GM18867 (cell line): ENCODE data around the gene ADRM1.

Experiments used
- ATAC-seq: cut with Tn5 transposase; IDR thresholded peaks from one replicate; pipeline ENCODE4 v1.9.1; 2021; ENCODE audit warnings: mild to moderate bottlenecking, moderate library complexity; ENCODE audit not compliant: unreplicated experiment

Gene ADRM1

DNA sequence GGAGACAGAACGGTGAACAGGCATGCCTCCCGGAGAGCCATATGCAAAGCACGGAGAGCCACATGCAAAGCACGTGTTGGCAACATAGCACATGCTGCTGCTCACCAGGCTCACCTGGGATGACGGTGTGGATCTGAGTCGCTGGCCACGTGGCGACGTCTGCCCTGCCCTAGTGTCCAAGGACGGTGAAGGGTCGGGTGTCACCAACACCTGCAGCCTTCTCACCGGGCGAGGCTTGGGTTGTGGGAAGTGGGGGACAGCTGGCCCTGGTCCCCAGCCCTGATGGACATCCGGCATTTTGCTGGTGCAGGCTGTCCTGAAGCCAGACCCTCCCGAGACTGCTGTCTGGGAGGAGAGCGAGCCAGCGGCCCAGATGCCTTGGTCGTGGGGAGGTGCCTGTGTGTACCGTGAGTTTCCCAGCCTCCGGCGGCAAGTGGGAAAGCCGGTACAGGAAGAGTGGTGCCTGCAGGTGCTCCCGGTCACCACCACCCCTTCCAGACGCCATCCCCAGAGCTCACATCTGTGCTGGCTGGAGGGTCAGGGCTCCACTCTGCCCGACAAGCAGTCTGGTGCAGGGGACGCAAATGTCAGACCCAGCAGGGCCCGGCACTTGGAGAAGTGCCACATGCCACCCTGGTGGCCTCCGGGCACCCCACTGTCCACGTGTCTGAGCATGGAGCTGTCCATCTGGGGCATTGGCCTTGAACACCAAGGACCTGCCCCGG, 5.9 kb upstream of the ADRM1 start:
- no peak for ATAC-seq

DNA sequence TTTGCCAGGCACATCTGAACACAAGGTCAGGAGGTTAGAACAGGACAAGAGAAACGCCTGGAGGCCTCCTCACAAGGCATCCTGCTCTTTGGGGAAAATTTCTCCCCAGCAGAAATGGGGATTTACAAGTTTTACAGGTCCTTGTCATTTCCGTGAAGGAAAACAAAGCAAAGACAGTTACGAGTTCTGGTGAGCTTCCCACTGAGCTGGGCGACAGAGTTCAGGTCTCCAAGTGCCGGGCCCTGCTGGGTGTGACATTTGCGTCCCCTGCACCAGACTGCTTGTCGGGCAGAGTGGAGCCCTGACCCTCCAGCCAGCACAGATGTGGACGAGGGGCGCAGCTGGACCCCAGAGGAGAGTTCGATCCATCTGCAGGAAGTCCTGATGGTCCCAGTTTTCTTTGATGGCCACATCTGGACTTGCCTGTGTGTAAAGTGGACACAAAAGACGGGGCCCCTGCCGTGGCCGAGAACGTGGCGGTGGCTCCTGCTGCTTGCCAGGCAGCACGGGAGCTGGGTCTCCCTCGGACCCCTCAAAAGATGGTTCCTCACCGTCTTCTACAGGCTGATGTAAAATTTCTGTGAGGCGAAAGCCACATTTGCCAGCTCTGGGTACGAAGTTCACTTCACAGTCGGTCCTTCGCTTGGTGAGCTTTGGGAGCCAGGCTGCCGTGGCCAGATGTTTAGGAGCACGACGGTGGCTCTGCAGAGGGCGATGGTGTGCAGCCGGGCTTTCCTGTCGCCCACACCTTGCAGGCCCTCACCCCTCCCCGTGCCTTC, 5.2 kb upstream of the ADRM1 start:
- ATAC-seq: no peak

DNA sequence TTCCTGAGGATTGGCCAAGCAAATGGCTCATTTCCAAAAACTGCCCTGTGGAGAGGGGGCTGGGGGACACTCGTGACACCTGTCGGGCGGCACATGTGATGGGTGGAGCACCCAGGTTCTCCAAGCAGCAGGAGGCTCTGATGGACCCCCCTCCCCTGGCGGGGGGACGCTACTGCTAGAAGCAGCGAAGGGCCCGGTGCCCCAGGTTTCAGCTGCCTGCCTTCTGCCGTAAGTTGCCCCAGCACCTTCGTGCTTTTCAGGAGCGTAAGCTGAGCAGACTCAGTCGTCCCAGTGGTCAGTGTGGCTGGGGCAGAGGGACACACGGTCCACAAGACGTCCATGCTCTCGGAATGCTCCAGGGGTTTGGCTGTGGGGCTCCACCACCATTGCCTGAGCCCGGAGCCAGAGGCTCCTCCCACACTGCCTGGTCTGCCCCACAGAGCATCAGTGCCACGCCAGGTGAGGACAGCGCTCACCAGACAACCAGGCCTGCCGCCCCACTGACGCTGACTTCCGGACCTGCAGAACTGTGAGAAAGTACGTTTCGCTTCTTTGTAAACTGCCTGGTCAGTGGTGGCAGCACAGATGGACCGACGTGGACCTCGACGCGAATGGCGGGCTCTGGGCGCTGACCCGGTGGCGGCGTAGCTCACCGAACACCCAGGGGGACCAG, 4.1 kb upstream of the ADRM1 start:
- ATAC-seq: no peak

DNA sequence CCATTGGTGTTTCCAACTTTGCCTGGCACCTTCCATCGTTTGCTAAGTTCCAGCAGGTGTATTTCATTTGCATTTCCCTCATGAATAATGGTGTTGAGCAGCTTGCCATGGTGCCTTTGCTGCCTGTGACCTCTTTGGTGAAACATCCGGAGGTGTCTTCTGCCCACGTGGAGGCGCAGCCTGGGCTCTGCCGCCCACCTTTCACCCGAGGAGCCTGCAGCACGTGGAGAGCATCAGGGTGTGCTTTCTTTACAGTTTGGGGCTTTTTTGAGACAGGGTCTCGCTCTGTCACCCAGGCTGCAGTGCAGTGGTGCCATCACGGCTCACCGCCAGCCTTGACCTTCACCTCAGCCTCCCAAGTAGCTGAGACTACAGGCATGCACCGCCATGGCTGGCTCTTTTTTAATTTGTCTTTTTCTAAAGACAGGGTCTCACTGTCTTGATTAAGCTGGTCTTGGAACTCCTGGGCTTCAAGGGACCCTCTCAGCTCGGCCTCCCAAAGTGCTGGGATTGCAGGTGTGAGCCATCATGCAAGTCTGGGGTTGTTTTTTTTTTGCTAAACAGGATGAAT, 3.0 kb upstream of the ADRM1 start:
- no peak for ATAC-seq

DNA sequence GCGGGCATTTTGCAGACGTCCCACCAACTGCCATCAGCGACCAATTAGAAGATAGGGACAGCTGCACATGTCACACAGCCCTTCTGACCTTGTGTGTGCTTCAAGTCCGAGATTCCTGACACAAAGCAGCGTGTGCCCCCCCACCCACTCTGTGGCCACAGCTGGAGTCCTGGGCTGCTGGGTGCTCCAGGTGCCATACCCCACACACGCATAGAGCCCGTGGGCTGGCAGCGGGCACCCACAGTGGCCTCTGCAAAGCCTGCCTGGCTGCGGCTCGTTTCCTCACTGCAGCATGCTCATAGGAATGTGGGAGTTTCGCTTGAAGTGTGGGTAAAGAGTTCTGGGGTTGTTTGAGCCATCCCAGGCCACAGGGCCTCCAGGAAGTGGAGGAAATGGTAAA, 2.5 kb upstream of the ADRM1 start:
- no peak for ATAC-seq

DNA sequence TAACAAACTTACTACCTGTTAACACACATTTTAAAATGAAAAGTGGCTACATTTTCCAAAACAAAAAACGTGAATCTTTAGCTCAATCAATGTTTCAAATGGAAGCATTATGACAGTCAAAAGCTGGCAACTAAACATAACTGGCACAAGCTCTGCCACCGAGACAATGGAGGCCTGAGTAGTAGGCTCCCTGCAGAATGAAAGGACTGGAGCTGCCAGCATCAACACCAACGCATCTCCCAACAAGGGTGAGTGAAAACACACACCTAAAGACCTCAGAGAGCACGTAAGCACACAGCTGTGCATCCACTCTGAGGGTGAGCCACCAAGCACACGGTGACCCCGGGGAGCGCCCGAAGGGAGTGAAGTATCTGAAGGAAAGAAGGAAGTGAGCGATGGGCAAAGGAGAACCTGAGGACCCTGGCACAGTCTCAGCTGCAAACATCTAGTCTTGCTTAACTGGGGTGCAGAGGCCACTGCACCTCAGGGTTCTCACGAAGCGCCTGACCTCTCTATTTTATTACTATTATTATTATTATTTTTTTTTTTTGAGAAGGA, 1.6 kb upstream of the ADRM1 start:
- ATAC-seq: no peak

DNA sequence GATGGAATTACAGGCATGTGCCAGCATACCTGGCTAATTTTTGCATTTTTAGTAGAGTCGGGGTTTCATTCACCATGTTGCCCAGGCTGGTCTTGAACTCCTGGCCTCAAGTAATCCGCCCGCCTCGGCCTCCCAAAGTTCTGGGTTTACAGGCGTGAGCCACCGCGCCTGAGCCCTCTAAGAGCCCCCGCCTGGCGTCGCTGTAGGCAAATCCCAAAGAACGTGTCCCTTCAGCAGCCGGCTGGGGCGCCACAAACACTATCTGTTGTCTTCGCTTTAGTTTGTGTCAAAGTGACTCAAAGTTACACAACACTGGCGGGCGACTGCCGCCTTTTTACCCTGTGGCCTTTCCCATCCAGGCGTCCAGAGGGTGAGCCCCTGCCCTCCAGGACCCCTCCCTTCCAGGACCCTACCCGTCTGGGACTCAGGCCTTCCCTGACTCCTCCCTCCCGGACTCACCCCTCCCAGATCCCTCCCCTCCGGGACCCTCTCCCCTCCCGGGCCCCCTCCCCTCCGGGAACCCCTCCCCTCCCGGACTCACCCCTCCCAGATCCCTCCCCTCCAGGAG, 940 bp upstream of the ADRM1 start:
- ATAC-seq: peak; percentile 32

DNA sequence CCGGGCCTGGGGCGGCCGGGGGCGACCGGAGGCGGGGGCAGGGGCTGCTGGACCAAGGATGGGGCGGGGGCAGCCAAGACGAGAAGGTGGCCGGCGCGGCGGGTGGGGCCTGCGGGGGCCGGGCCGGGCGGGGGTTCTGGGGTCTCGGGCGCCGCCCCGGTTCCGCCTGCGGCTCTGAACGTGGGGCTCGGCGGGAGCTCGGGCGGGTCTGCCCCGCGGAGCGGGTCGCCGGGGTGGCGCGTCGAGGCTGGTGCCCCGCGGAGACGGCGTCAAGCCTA, 204 bp downstream of the ADRM1 start:
- no peak for ATAC-seq

DNA sequence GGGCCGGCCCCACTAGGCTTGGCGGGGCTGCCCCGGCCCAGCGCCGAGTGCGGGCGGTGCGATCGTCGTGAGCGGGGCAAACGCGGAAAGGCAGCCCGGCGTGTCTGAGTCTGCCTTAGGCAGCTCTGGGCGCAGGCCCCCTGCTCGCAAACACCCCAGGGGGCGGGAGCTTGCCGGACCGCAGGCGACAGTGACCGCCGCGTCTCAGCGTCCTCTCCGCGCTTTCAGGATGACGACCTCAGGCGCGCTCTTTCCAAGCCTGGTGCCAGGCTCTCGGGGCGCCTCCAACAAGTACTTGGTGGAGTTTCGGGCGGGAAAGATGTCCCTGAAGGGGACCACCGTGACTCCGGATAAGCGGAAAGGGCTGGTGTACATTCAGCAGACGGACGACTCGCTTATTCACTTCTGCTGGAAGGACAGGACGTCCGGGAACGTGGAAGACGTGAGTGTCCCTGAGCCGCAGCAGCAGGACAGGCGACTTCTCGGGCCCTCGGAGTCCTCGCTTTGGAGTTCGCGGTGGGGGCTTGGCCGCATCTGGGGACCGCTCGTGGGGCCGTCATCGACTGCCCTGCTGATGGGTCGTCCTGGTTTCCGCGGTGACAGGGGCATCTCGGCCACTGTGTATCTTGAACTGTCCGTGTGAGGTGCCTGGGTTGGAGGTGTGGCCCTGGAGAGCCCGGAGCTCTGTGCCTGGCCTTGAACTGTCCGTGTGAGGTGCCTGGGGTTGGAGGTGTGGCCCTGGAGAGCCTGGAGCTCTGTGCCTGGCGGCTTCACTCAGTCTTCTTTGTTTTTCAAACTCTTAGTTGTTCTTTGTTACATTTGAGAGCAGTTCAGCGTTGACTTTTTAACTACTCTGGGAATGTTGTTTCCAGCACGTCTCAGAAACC, 786 bp downstream of the ADRM1 start:
- peak; percentile 7 for ATAC-seq

DNA sequence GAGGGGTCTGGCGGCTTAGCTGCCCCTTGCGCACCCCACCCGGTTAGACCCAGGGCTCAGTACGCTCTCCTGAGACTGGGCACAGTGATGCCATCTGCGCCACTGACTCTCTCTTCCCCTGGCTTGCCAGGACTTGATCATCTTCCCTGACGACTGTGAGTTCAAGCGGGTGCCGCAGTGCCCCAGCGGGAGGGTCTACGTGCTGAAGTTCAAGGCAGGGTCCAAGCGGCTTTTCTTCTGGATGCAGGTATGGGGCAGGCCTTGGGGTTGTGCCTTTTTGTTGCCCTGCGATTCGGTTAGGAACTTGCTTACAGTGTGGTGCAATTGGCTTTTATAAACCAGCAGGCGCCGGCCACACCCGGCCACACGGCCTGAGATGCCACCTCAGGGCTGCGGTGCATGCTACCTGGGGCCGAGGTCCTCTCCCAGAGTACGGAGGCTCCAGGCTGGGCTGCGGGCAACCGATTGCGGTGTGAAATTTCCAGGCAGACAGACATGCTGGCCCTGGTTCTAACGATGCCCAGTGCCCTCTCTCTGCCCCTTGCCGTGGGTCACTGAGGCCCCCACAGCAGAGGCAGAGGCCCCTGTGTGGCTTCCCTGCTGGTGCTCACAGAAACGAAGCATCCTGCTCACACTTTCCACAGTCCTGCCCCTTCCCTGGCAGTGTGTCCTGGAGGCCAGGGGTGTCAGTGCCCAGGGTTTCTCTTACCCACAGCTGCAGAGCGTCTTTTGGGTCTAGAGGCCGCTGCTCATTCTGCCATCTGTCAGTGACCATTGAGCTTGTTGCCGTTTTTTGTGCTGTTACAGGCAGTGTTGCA, 1.7 kb downstream of the ADRM1 start:
- ATAC-seq: no peak

DNA sequence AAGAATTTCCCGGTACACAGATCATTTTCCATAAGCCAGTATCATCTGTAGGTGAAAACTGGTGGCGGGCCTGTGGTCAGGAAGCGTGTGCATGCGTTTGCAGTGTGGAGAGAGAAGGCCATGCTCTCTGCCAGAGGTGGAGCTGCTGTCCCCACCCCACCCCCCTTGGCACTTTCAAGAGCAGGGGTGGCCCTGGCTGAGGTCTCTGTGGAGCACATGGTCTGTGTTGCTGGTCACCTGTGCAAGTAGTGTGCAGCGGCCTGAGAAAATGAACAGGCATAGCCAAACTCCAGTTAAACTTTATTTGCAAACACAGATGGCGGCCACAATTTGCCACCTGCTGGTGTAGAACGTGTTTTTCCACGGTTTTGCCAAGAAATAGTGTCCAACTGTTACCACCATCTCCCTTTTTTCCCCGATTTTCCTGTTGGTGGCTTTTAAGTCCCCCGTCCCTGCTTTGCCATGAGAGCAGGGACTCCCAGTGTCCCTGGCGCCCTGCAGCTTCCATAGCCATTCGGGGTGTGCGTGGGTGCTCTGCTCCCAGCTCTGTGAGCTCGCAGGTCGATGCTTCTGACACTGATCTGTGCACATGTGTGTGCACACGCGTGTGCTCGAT, 2.5 kb downstream of the ADRM1 start:
- ATAC-seq: no peak

DNA sequence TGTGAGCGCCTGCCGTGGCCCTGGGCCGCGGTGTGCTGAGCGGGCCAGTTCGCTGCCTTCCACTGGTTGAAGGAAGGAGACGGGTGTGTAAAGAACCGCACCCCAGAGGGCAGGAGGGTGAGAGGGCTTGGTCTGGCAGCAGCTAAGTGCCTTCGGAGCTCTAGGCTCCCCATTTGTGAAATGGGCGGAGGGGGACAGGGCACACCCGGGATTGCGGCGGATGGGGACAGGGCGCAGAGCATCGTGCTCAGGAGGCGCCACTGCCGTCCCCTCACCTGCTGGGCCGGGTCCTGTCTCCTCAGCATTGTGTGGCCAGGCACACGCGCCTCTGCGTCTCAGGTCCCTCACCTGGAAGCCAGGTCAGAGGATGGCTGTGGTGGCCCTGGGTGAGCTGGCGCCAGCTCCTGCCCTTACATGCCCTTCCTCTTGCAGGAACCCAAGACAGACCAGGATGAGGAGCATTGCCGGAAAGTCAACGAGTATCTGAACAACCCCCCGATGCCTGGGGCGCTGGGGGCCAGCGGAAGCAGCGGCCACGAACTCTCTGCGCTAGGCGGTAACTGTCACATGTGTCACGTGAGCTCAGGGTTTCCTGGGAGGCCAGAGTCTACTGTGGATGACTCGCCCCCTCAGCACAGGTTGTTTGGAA, 3.1 kb downstream of the ADRM1 start:
- no peak for ATAC-seq

DNA sequence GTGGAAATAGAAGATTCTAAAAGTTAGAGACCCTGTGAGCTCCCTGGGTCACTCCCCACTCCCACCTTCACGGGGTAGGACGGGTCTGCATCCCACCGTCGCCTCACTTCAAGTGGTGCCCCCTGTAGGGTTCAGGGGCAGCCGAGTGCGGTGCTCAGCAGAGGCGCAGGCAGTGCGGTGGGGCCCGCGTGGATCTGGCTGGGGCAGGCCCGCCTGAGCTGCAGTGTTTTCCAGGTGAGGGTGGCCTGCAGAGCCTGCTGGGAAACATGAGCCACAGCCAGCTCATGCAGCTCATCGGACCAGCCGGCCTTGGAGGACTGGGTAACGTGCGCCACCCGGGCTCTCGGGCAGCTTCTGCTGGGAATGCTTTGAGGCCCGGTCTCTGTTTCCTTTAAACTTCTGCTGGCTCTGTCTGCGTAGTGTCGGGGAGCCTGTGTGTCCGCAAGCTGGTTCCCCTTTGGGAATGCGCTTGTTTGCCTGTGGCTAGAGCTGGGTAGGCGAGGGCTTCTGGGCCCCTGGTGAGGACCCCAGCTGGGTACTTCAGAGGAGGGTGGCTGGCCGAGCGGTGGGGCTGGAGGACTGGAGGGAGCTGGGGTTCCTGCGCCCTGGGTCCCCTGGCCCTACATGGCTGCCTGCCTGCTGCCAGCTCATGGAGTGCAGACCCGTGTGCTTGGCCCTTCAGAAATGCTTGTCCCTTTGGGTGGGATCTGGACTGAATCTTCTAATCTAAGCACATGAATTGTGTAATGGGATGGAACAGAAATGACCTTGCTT, 3.8 kb downstream of the ADRM1 start:
- no peak for ATAC-seq

DNA sequence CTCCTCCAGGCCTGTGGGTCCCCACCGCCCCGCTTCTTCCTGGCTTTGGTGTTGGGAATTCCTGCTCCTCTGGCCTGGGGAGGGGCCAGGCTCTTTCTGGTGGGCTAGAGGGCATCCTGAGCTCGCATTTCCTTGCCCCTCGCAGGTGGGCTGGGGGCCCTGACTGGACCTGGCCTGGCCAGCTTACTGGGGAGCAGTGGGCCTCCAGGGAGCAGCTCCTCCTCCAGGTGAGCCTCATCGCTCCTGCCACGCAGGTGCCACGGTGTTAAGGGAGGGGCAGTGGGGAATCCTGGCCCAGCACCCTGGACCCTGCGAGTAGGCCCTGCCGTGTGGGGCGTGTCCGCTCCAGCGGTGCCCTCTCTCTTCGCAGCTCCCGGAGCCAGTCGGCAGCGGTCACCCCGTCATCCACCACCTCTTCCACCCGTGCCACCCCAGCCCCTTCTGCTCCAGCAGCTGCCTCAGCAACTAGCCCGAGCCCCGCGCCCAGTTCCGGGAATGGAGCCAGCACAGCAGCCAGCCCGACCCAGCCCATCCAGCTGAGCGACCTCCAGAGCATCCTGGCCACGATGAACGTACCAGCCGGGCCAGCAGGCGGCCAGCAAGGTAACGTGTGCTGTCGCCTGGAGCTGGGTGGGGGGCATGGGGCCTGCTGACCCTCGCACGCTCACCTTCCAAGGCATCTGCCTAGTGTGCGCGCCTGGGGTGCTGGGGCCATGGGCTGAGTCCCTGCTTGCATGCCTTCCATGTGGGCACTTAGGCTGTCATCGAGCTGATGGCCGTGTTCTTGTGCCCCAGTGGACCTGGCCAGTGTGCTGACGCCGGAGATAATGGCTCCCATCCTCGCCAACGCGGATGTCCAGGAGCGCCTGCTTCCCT, 4.7 kb downstream of the ADRM1 start:
- ATAC-seq: no peak

DNA sequence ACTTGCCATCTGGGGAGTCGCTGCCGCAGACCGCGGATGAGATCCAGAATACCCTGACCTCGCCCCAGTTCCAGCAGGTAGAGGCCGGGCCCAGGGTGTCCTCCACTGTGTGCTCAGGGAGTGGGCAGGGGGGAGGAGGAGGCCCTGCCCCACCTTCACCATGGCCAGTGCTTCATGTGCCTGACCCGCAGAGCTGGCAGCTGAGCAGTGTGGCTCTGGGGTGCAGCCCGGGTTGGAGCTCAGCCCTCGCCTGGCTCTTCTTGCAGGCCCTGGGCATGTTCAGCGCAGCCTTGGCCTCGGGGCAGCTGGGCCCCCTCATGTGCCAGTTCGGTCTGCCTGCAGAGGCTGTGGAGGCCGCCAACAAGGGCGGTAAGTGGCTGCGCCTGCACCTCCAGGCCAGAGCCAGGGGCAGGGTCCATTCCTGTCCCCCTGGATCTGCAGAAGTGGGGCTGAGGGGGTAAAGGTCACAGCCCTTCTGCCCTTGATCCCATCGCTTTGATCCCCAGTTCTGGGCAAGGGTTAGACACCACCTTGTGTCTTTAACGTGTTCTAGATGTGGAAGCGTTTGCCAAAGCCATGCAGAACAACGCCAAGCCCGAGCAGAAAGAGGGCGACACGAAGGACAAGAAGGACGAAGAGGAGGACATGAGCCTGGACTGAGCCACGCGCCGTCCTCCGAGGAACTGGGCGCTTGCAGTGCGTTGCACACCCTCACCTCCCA, 5.5 kb downstream of the ADRM1 start:
- no peak for ATAC-seq
